ENCODE measurements around the gene KRT8. TPM values are rescaled to one million over a fixed set of nuclear protein-coding genes. Genes with fewer than 3 reads are reported as not detected.

Gene KRT8
- 226 and 547 TPM in 2 replicates for total RNA-seq

DNA sequence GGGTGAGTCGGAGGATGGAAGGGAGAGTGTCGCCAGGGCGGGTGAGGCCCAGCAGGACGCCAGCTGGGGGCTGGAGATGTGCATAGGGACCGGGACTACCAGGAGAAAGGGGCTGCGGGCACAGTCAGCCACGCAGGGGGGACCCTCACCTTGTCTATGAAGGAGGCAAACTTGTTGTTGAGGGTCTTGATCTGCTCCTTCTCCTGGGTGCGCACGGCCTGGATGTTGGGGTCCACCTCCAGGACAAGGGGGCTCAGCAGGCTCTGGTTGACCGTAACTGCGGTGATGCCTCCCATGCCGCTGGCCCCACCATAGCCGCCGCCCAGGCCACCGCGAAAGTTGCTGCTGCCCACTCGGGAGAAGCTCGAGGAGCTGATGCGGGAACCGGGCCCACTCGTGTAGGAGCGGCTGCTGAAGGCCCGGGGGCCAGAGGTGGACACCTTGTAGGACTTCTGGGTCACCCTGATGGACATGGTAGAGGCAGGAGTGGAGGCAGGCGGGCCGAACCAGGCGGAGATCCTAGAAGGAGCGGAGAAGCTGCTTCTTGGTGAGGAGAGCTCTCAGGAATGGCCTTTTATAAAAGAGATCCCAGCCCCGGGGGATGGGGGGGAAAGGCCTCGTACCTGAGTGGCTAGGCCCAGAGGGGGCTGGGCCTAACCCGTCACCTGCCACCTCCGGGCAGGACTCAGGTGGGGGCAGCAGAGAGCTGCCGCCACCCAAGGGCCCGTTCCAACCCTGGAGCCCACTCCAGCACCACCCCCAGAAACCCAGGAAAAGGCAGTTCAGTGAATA, at the start of gene KRT8:
Gene KRT8 (minus strand): TSS at position 568 of the 792 bp plus-strand sequence. CDS start 95 bp downstream, at position 473.

GRCh38 chr12:52848661-52849255, 56.1 kb downstream of the KRT8 start, which contains the start of gene KRT78:
KRT78 (minus strand) TSS chr12:52848994; CDS start chr12:52848930, 64 bp downstream.

Other genes starting within 250 kb of the KRT8 start
- not detected in 2 replicates for gene KRT1, start 224.7 kb downstream of the KRT8 start, total RNA-seq
- gene KRT77, start 201.6 kb downstream of the KRT8 start, total RNA-seq: not detected in 2 replicates
- not detected in 2 replicates for gene KRT76, start 127.7 kb downstream of the KRT8 start, total RNA-seq
- not detected in 2 replicates for gene KRT3, start 109.0 kb downstream of the KRT8 start, total RNA-seq
- gene KRT4, start 91.0 kb downstream of the KRT8 start, total RNA-seq: not detected in 2 replicates
- gene KRT79, start 70.8 kb downstream of the KRT8 start, total RNA-seq: not detected in 2 replicates
- not detected in 2 replicates for gene KRT78, start 56.1 kb downstream of the KRT8 start, total RNA-seq
- 325 and 738 TPM in 2 replicates for gene KRT18, start 44.0 kb upstream of the KRT8 start, total RNA-seq
- 1,104 and 1,171 TPM in 2 replicates for gene EIF4B, start 101.4 kb upstream of the KRT8 start, total RNA-seq
- gene TNS2, start 145.0 kb upstream of the KRT8 start, total RNA-seq: 6.9 and 7.4 TPM in 2 replicates
- 24.9 and 25.1 TPM in 2 replicates for gene SPRYD3, start 174.3 kb upstream of the KRT8 start, total RNA-seq
- 202 and 245 TPM in 2 replicates for gene IGFBP6, start 192.6 kb upstream of the KRT8 start, total RNA-seq
- not detected in 2 replicates for gene SOAT2, start 198.4 kb upstream of the KRT8 start, total RNA-seq